HepG2 (cell line): Measurements from ENCODE around the gene LRRC55. TPM values are rescaled to one million over a fixed set of nuclear protein-coding genes. Genes with fewer than 3 reads are reported as not detected.
"Not testable (repeated sequence)": the region's sequence is repeated elsewhere in the genome, so short reads cannot be mapped to it uniquely, and the experiment has no call there.

Experiments used
- ATAC-seq: fragments of 200-7000 bp; cut with Tn5 transposase; 3 replicates; pipeline ENCODE4 v1.9.1; 2020; ENCODE audit warnings: mild to moderate bottlenecking, moderate library complexity
- BruUV-seq: library from RNA; stranded (reverse); fragments of 400-500 nt; replicated peaks from 2 replicates; lab custom pipeline; 2021; lab: Mats Ljungman, UMichigan
- CTCF ChIA-PET: fragments of 300-600 bp; formaldehyde crosslinking; extraction: SDS; loops from one replicate; lab custom pipeline; 2021; ENCODE audit warnings: low total read pairs, inconsistent platforms, low intra/inter-chr PET ratio; lab: Yijun Ruan, JAX
- POLR2A ChIA-PET: fragments of 350-600 bp; sonication (Branson Sonifier 250); formaldehyde crosslinking; loops from one replicate; lab custom pipeline; 2020; ENCODE audit warnings: antibody characterized with exemption, inconsistent platforms; lab: Yijun Ruan, JAX
- DNase-seq: peaks from one replicate; pipeline ENCODE4 v3.0.0-alpha.2; 2015; ENCODE audit warnings: low spot score
- FAIRE-seq: peaks from 3 replicates; lab custom pipeline; 2011; peaks lifted over from hg19 to GRCh38; lab: Jason Lieb, UNC
- H2AFZ ChIP-seq: one replicate; pipeline ENCODE4 v1.6.1; 2011; ENCODE audit warnings: low read length, inconsistent platforms
- H3K27ac ChIP-seq: fragments of 300-600 bp; 3 replicates; pipeline ENCODE4 v1.8.0; 2011; ENCODE audit warnings: mixed run types, mild to moderate bottlenecking, mixed read lengths, low read length, inconsistent platforms; ENCODE audit not compliant: insufficient read depth; ENCODE audit errors: extremely low read length
- H3K27me3 ChIP-seq, 2 experiments: fragments of 200-600 bp in 1 of 2; 2 replicates in 1 of 2; 3 replicates in 1 of 2; pipeline versions ENCODE4 v1.6.0 to v1.8.0; 2011; ENCODE audit warnings: low read length in 2 of 2, mild to moderate bottlenecking in 2 of 2, moderate library complexity in 2 of 2, inconsistent platforms in 1 of 2; ENCODE audit not compliant: insufficient read depth in 2 of 2, control insufficient read depth in 1 of 2
- H3K36me3 ChIP-seq, 2 experiments: fragments of 200-600 bp in 1 of 2; replicated peaks in 1 of 2; 2 replicates in 1 of 2; 3 replicates in 1 of 2; pipeline versions ENCODE4 v1.5.1 to v1.8.0; 2011; ENCODE audit warnings: low read length in 2 of 2, inconsistent platforms in 1 of 2; ENCODE audit not compliant: insufficient read depth in 2 of 2, control insufficient read depth in 1 of 2
- H3K4me1 ChIP-seq: 2 replicates; pipeline ENCODE4 v1.5.1; 2012; ENCODE audit warnings: low read length, inconsistent platforms; ENCODE audit not compliant: insufficient read depth
- H3K4me2 ChIP-seq: 2 replicates; pipeline ENCODE4 v1.6.0; 2011; ENCODE audit warnings: low read depth, low read length, inconsistent platforms
- H3K4me3 ChIP-seq, 3 experiments: fragments of 200-600 bp in 1 of 3; sonication (generic), shearing (Covaris generic) in 1 of 3; replicated peaks in 1 of 3; 2 replicates each; pipeline ENCODE4 v1.5.1; 2011 to 2016; ENCODE audit warnings: low read length in 3 of 3, inconsistent platforms in 2 of 3, low read depth in 2 of 3, mild to moderate bottlenecking in 2 of 3, control low read depth in 1 of 3, mixed read lengths in 1 of 3; ENCODE audit not compliant: insufficient read depth in 1 of 3
- H3K79me2 ChIP-seq: one replicate; pipeline ENCODE4 v1.6.1; 2011; ENCODE audit warnings: low read length, inconsistent platforms; ENCODE audit not compliant: insufficient read depth
- H3K9ac ChIP-seq: 2 replicates; pipeline ENCODE4 v1.6.0; 2011; ENCODE audit warnings: mild to moderate bottlenecking, low read depth, low read length, inconsistent platforms; ENCODE audit not compliant: insufficient read depth
- H3K9me3 ChIP-seq: 2 replicates; pipeline ENCODE4 v1.5.1; 2012; ENCODE audit warnings: mild to moderate bottlenecking, low read length
- H4K20me1 ChIP-seq: 2 replicates; pipeline ENCODE4 v1.6.0; 2011; ENCODE audit warnings: inconsistent platforms, mild to moderate bottlenecking, low read length, moderate library complexity; ENCODE audit not compliant: insufficient read depth
- ATF7 ChIP-seq, 2 experiments: fragments of 450-650 bp in 1 of 2; sonication (generic) in 1 of 2; formaldehyde crosslinking in 1 of 2; IDR thresholded peaks; 2 replicates each; pipeline versions ENCODE4 v1.4.0 to v1.6.1; 2016 to 2020; ENCODE audit warnings: antibody characterized with exemption in 1 of 2, mild to moderate bottlenecking in 1 of 2, missing genetic modification reagents in 1 of 2
- CEBPB ChIP-seq: IDR thresholded peaks from 2 replicates; pipeline ENCODE4 v1.6.1; 2011; ENCODE audit warnings: low read depth, low read length, improper control_type of control experiment, borderline replicate concordance
- NR2C2 ChIP-seq: sonication (generic); formaldehyde crosslinking; IDR thresholded peaks from 2 replicates; pipeline ENCODE4 v1.4.0; 2020; ENCODE audit warnings: missing genetic modification reagents, mild to moderate bottlenecking, moderate library complexity, borderline replicate concordance
- NR2F6 ChIP-seq, 2 experiments: IDR thresholded peaks; 2 replicates each; pipeline ENCODE4 v1.6.1; 2016; ENCODE audit warnings: antibody characterized with exemption in 1 of 2, mild to moderate bottlenecking in 1 of 2
- RAD51 ChIP-seq: fragments of 450-650 bp; IDR thresholded peaks from 2 replicates; pipeline ENCODE4 v1.6.1; 2016; ENCODE audit warnings: borderline replicate concordance
- WGBS: methylation state at CpG from one replicate; pipeline ENCODE4 v1.1.6; 2017; ENCODE audit warnings: low lambda C conversion rate; 5-methylcytosine and 5-hydroxymethylcytosine counted together
- in situ Hi-C: cut with HindIII; loops from 2 replicates; pipeline ENCODE4 v1.10.0; 2017; ENCODE audit warnings: low pct_unique_long_range_greater_than_20kb; ENCODE audit not compliant: extremely low pct_ligation_motif_present
- intact Hi-C: fragments of 100-400 bp; cut with micrococcal nuclease; formaldehyde crosslinking; loops from one replicate; pipeline ENCODE4 v1.10.0; 2022; ENCODE audit not compliant: unreplicated experiment
- polyA plus RNA-seq, 8 experiments: library from polyadenylated mRNA; depleted of rRNA in 3 of 8; stranded (reverse) in 7 of 8; unstranded in 1 of 8; fragments of >200 nt; fragmentation: Illumina TruSeq in 4 of 8; extraction: Trizol in 4 of 8; gene quantifications; 2 replicates each; pipeline versions ENCODE4 v1.2.1 to v1.2.3, GENCODE V29; 2011 to 2016; ENCODE audit warnings: low read depth in 4 of 8, missing spikeins in 1 of 8, mixed read lengths in 1 of 8; ENCODE audit not compliant: insufficient read depth in 1 of 8
- total RNA-seq, 5 experiments: library from RNA; depleted of rRNA; stranded (reverse); fragments of >200 nt; fragmentation: Illumina TruSeq; extraction: Trizol; gene quantifications; 2 replicates each; pipeline ENCODE4 v1.2.3, GENCODE V29; 2016; ENCODE audit warnings: low read depth in 1 of 5

Gene LRRC55
- total and polyA plus RNA-seq, 2 of the 13 experiments (the other 11 are each of a cell fraction or from before 2014, with no cell fraction given) = not detected

GRCh38 chr11:57167125-57167846 is 14.5 kb upstream of the LRRC55 start:
- no peak overlapping the region for H3K4me3 ChIP-seq
- no peaks in the 10 kb centered on the region for H3K4me1 ChIP-seq
- H3K27ac ChIP-seq = no peak overlapping the region
- H2AFZ ChIP-seq = no peak overlapping the region
- H3K27me3 ChIP-seq = peaks cover 0 to 2% of the 10 kb centered on the region in 2 experiments; a peak in 2 of 5 replicates
- no peak for DNase-seq
- H3K4me2 ChIP-seq = no peak overlapping the region
- no peak for FAIRE-seq
- ATAC-seq = no peak
- no peak overlapping the region for H3K9ac ChIP-seq
- TF ChIP-seq NR2C2 (0 out of 2 replicates have a peak, but pooled peaks have one; percentile 30), RAD51 (no peak), NR2F6 (IDR thresholded peaks at IDR 0.05) (peak; percentile 30; the same call in 1 of the 2 replicates), NR2F6 (CRISPR knock-in tag; IDR thresholded peaks at IDR 0.05) (no peak)
- 46% methylated on average over 2 of the region's 2 CpGs for WGBS
- no peaks in the 10 kb centered on the region for H3K9me3 ChIP-seq
- H4K20me1 ChIP-seq = no peaks in the 10 kb centered on the region
- intact Hi-C loops = no loop called here
- BruUV-seq = no TSS peak
- ChIA-PET POLR2A (no interaction called here), CTCF (no interaction called here)
- no peaks in the 10 kb centered on the region for H3K36me3 ChIP-seq
- in situ Hi-C loops = no loop called here
- no peaks in the 10 kb centered on the region for H3K79me2 ChIP-seq

GRCh38 chr11:57169732-57170313 is 11.9 kb upstream of the LRRC55 start:
- FAIRE-seq; POLR2A ChIA-PET; H3K36me3 ChIP-seq; H3K27me3 ChIP-seq; CTCF ChIA-PET; H4K20me1 ChIP-seq; intact Hi-C loops; in situ Hi-C loops; H3K9me3 ChIP-seq; H3K27ac ChIP-seq; H3K4me1 ChIP-seq; H3K79me2 ChIP-seq; DNase-seq; BruUV-seq; H3K4me2 ChIP-seq; H3K9ac ChIP-seq; H3K4me3 ChIP-seq; ATAC-seq; H2AFZ ChIP-seq; TF ChIP-seq ATF7 (CRISPR knock-in tag; IDR thresholded peaks at IDR 0.05): not testable (repeated sequence)
- WGBS = 5% methylated on average over 1 of the region's 2 CpGs
- 0 out of 2 replicates have a peak, but pooled peaks have one; percentile 12 for TF ChIP-seq CEBPB
- TF ChIP-seq ATF7 (IDR thresholded peaks at IDR 0.05) = peak; percentile 32; the same call in 1 of the 2 replicates
